Glutamatergic neuron (in vitro differentiated cells): ENCODE data around the gene ARHGEF4. TPM values are rescaled to one million over a fixed set of nuclear protein-coding genes. Genes with fewer than 3 reads are reported as not detected.

Experiments
- DNase-seq: peaks from one replicate; pipeline ENCODE4 v3.0.0; 2022
- H3K27ac Mint-ChIP-seq: one replicate; pipeline ENCODE4 v1.8.0; 2020; ENCODE audit warnings: mild to moderate bottlenecking, mixed read lengths, inconsistent platforms; ENCODE audit not compliant: unreplicated experiment
- H3K27me3 Mint-ChIP-seq: one replicate; pipeline ENCODE4 v1.8.0; 2020; ENCODE audit warnings: mild to moderate bottlenecking, moderate library complexity, mixed read lengths, inconsistent platforms; ENCODE audit not compliant: unreplicated experiment
- H3K36me3 Mint-ChIP-seq: one replicate; pipeline ENCODE4 v1.8.0; 2020; ENCODE audit warnings: mild to moderate bottlenecking, mixed read lengths, inconsistent platforms; ENCODE audit not compliant: unreplicated experiment
- H3K4me1 Mint-ChIP-seq: one replicate; pipeline ENCODE4 v1.8.0; 2020; ENCODE audit warnings: mild to moderate bottlenecking, low read depth, mixed read lengths, inconsistent platforms; ENCODE audit not compliant: unreplicated experiment
- H3K4me3 Mint-ChIP-seq: one replicate; pipeline ENCODE4 v1.8.0; 2020; ENCODE audit warnings: mild to moderate bottlenecking, mixed read lengths, inconsistent platforms; ENCODE audit not compliant: unreplicated experiment
- H3K9me3 Mint-ChIP-seq: one replicate; pipeline ENCODE4 v1.8.0; 2020; ENCODE audit warnings: mild to moderate bottlenecking, moderate library complexity, mixed read lengths, inconsistent platforms; ENCODE audit not compliant: unreplicated experiment
- CTCF ChIP-seq: fragments of 200-600 bp; sonication (generic); IDR thresholded peaks from one replicate; pipeline ENCODE4 v1.5.0; 2021; ENCODE audit not compliant: partially characterized antibody, unreplicated experiment
- total RNA-seq: library from RNA; stranded (reverse); fragmentation: NEBNext Ultra II Directional; extraction: Animal tissue kit (Norgen Biotek cat#: 25700); gene quantifications from one replicate; pipeline ENCODE4 v1.2.1, GENCODE V29; 2021; ENCODE audit not compliant: unreplicated experiment

ARHGEF4 gene
- total RNA-seq, 1 donor from 2014 or later, result 6.1 TPM

- no peaks in the 10 kb centered on the region for H3K36me3 Mint-ChIP-seq
- no peak for TF ChIP-seq CTCF
- no peak overlapping the region for H3K27ac Mint-ChIP-seq
- H3K27me3 Mint-ChIP-seq, result no peaks in the 10 kb centered on the region
- no peak overlapping the region for H3K4me3 Mint-ChIP-seq
- H3K9me3 Mint-ChIP-seq, result no peaks in the 10 kb centered on the region
- H3K4me1 Mint-ChIP-seq, result no peaks in the 10 kb centered on the region
- no peak for DNase-seq
Observed at GRCh38 chr2:130972410-130972809, 135.7 kb downstream of the ARHGEF4 start.

- H3K27ac Mint-ChIP-seq, result no peak overlapping the region
- no peaks in the 10 kb centered on the region for H3K27me3 Mint-ChIP-seq
- TF ChIP-seq CTCF, result no peak
- no peak for DNase-seq
- H3K4me1 Mint-ChIP-seq, result no peaks in the 10 kb centered on the region
- H3K9me3 Mint-ChIP-seq, result no peaks in the 10 kb centered on the region
- H3K4me3 Mint-ChIP-seq, result no peak overlapping the region
- no peaks in the 10 kb centered on the region for H3K36me3 Mint-ChIP-seq
Observed at GRCh38 chr2:130975729-130976128, 139.0 kb downstream of the ARHGEF4 start.

GRCh38 chr2:130976591-130977237 lies 140.0 kb downstream of the ARHGEF4 start:
- no peak for DNase-seq
- TF ChIP-seq CTCF, result no peak
- no peaks in the 10 kb centered on the region for H3K4me1 Mint-ChIP-seq
- H3K27ac Mint-ChIP-seq, result no peak overlapping the region
- no peaks in the 10 kb centered on the region for H3K36me3 Mint-ChIP-seq
- no peaks in the 10 kb centered on the region for H3K27me3 Mint-ChIP-seq
- no peak overlapping the region for H3K4me3 Mint-ChIP-seq
- H3K9me3 Mint-ChIP-seq, result no peaks in the 10 kb centered on the region

GRCh38 chr2:130977461-130978050 lies 140.8 kb downstream of the ARHGEF4 start:
- H3K4me1 Mint-ChIP-seq, result no peaks in the 10 kb centered on the region
- DNase-seq, result no peak
- H3K9me3 Mint-ChIP-seq, result no peaks in the 10 kb centered on the region
- no peak for TF ChIP-seq CTCF
- no peaks in the 10 kb centered on the region for H3K36me3 Mint-ChIP-seq
- H3K4me3 Mint-ChIP-seq, result no peak overlapping the region
- H3K27ac Mint-ChIP-seq, result no peak overlapping the region
- no peaks in the 10 kb centered on the region for H3K27me3 Mint-ChIP-seq

GRCh38 chr2:130981667-130982066 lies 145.0 kb downstream of the ARHGEF4 start:
- H3K27me3 Mint-ChIP-seq, result no peaks in the 10 kb centered on the region
- no peaks in the 10 kb centered on the region for H3K9me3 Mint-ChIP-seq

More at GRCh38 chr2:130981667-130982066, 145.0 kb downstream of the ARHGEF4 start:
- H3K36me3 Mint-ChIP-seq, result no peaks in the 10 kb centered on the region
- no peak overlapping the region for H3K27ac Mint-ChIP-seq
- no peak for DNase-seq
- no peak overlapping the region for H3K4me3 Mint-ChIP-seq
- no peaks in the 10 kb centered on the region for H3K4me1 Mint-ChIP-seq
- TF ChIP-seq CTCF, result no peak
